GM12878 (cell line): ENCODE results near the gene NFAM1.

Experiments
- CBX5 ChIP-seq: sonication (generic); IDR thresholded peaks from 2 replicates; pipeline ENCODE4 v1.6.1; 2016; ENCODE audit warnings: low read depth, moderate library complexity, mild to moderate bottlenecking, inconsistent platforms
- CREM ChIP-seq: IDR thresholded peaks from 2 replicates; pipeline ENCODE4 v1.6.1; 2014; ENCODE audit warnings: antibody characterized with exemption, low read depth
- EGR1 ChIP-seq, 2 experiments: IDR thresholded peaks; 1 replicate in 1 of 2; 2 replicates in 1 of 2; pipeline ENCODE4 v1.6.1; 2011 to 2012; ENCODE audit warnings: low read depth in 2 of 2, low read length in 2 of 2, borderline replicate concordance in 1 of 2, mild to moderate bottlenecking in 1 of 2, moderate library complexity in 1 of 2
- JUND ChIP-seq: IDR thresholded peaks from 2 replicates; pipeline ENCODE4 v1.6.1; 2012; ENCODE audit warnings: low read depth, mild to moderate bottlenecking, low read length, improper control_type of control experiment, moderate library complexity
- MYC ChIP-seq: IDR thresholded peaks from 2 replicates; pipeline ENCODE4 v1.6.1; 2011; ENCODE audit warnings: mild to moderate bottlenecking, low read length, moderate library complexity, inconsistent platforms; ENCODE audit not compliant: insufficient read depth, insufficient replicate concordance, insufficient read length, severe bottlenecking
- SRF ChIP-seq, 2 experiments: IDR thresholded peaks; 2 replicates each; pipeline ENCODE4 v1.6.1; 2011; ENCODE audit warnings: low read depth in 2 of 2, low read length in 2 of 2, mild to moderate bottlenecking in 1 of 2, moderate library complexity in 1 of 2
- TF ChIP-seq, protein P1 (sequence below), 3 experiments: IDR thresholded peaks in 2 of 3; conservative IDR thresholded peaks in 1 of 3; 2 replicates each; pipeline ENCODE4 v1.5.1; 2011; ENCODE audit warnings: low read depth in 3 of 3, low read length in 3 of 3, mild to moderate bottlenecking in 3 of 3, control low read depth in 2 of 3, moderate library complexity in 2 of 3, inconsistent platforms in 1 of 3, mixed read lengths in 1 of 3; ENCODE audit not compliant: control insufficient read depth in 2 of 3, insufficient read depth in 1 of 3; ENCODE audit errors: extremely low read depth in 1 of 3
- TF ChIP-seq, protein P2 (sequence below): IDR thresholded peaks from 2 replicates; pipeline ENCODE4 v1.6.1; 2012; ENCODE audit warnings: low read depth, low read length, improper control_type of control experiment
- TF ChIP-seq, protein P3 (sequence below): IDR thresholded peaks from 2 replicates; pipeline ENCODE4 v1.6.1; 2011; ENCODE audit warnings: mild to moderate bottlenecking, low read depth, low read length, moderate library complexity; ENCODE audit not compliant: insufficient replicate concordance
- TF ChIP-seq, protein P4 (sequence below): IDR thresholded peaks from 2 replicates; pipeline ENCODE4 v1.6.1; 2012; ENCODE audit warnings: mild to moderate bottlenecking, low read depth, low read length
- TF ChIP-seq, protein P5 (sequence below): fragments of 450-650 bp; IDR thresholded peaks from 2 replicates; pipeline ENCODE4 v1.6.1; 2017; ENCODE audit warnings: mild to moderate bottlenecking
- TF ChIP-seq, protein P6 (sequence below): fragments of 450-650 bp; IDR thresholded peaks from 2 replicates; pipeline ENCODE4 v1.6.1; 2017; ENCODE audit warnings: mild to moderate bottlenecking, moderate library complexity

DNA sequence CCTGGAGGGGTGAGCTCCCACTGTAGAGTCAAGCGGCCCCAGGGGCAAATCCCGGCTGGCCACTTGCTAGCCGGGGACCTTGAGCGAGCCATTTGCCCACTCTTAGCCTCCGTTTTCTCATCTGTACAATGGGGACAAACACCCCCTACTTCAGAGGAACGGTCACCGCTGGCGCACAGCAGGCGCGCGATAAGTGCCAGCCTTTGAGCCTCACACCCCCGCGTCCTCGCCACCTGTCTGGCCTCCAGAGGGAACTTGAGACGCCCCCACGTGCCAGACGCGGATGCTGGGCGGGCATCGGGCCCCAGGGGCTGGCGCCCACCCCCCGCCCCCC is 89.1 kb downstream of the NFAM1 start:
- TF ChIP-seq CBX5 = no peak
- no peak for TF ChIP-seq MYC
- TF ChIP-seq CREM = no peak
- TF ChIP-seq, protein P1, sequence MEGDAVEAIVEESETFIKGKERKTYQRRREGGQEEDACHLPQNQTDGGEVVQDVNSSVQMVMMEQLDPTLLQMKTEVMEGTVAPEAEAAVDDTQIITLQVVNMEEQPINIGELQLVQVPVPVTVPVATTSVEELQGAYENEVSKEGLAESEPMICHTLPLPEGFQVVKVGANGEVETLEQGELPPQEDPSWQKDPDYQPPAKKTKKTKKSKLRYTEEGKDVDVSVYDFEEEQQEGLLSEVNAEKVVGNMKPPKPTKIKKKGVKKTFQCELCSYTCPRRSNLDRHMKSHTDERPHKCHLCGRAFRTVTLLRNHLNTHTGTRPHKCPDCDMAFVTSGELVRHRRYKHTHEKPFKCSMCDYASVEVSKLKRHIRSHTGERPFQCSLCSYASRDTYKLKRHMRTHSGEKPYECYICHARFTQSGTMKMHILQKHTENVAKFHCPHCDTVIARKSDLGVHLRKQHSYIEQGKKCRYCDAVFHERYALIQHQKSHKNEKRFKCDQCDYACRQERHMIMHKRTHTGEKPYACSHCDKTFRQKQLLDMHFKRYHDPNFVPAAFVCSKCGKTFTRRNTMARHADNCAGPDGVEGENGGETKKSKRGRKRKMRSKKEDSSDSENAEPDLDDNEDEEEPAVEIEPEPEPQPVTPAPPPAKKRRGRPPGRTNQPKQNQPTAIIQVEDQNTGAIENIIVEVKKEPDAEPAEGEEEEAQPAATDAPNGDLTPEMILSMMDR (IDR thresholded peaks at IDR 0.05 in 2 of 3, conservative IDR thresholded peaks at IDR 0.05 in 1 of 3; ENCODE audit: control insufficient read depth in 2 of 3, extremely low read depth in 1 of 3, insufficient read depth in 1 of 3, low read depth in 3 of 3, low read length in 3 of 3) = no peak
- TF ChIP-seq, protein P2, sequence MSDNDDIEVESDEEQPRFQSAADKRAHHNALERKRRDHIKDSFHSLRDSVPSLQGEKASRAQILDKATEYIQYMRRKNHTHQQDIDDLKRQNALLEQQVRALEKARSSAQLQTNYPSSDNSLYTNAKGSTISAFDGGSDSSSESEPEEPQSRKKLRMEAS = no peak
- no peak for TF ChIP-seq JUND
- TF ChIP-seq, protein P3, sequence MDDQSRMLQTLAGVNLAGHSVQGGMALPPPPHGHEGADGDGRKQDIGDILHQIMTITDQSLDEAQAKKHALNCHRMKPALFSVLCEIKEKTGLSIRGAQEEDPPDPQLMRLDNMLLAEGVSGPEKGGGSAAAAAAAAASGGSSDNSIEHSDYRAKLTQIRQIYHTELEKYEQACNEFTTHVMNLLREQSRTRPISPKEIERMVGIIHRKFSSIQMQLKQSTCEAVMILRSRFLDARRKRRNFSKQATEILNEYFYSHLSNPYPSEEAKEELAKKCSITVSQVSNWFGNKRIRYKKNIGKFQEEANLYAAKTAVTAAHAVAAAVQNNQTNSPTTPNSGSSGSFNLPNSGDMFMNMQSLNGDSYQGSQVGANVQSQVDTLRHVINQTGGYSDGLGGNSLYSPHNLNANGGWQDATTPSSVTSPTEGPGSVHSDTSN = no peak
- TF ChIP-seq SRF (IDR thresholded peaks at IDR 0.05; ENCODE audit: low read depth in 2 of 2, low read length in 2 of 2) = no peak
- TF ChIP-seq, protein P4, sequence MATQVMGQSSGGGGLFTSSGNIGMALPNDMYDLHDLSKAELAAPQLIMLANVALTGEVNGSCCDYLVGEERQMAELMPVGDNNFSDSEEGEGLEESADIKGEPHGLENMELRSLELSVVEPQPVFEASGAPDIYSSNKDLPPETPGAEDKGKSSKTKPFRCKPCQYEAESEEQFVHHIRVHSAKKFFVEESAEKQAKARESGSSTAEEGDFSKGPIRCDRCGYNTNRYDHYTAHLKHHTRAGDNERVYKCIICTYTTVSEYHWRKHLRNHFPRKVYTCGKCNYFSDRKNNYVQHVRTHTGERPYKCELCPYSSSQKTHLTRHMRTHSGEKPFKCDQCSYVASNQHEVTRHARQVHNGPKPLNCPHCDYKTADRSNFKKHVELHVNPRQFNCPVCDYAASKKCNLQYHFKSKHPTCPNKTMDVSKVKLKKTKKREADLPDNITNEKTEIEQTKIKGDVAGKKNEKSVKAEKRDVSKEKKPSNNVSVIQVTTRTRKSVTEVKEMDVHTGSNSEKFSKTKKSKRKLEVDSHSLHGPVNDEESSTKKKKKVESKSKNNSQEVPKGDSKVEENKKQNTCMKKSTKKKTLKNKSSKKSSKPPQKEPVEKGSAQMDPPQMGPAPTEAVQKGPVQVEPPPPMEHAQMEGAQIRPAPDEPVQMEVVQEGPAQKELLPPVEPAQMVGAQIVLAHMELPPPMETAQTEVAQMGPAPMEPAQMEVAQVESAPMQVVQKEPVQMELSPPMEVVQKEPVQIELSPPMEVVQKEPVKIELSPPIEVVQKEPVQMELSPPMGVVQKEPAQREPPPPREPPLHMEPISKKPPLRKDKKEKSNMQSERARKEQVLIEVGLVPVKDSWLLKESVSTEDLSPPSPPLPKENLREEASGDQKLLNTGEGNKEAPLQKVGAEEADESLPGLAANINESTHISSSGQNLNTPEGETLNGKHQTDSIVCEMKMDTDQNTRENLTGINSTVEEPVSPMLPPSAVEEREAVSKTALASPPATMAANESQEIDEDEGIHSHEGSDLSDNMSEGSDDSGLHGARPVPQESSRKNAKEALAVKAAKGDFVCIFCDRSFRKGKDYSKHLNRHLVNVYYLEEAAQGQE = no peak
- TF ChIP-seq, protein P5, sequence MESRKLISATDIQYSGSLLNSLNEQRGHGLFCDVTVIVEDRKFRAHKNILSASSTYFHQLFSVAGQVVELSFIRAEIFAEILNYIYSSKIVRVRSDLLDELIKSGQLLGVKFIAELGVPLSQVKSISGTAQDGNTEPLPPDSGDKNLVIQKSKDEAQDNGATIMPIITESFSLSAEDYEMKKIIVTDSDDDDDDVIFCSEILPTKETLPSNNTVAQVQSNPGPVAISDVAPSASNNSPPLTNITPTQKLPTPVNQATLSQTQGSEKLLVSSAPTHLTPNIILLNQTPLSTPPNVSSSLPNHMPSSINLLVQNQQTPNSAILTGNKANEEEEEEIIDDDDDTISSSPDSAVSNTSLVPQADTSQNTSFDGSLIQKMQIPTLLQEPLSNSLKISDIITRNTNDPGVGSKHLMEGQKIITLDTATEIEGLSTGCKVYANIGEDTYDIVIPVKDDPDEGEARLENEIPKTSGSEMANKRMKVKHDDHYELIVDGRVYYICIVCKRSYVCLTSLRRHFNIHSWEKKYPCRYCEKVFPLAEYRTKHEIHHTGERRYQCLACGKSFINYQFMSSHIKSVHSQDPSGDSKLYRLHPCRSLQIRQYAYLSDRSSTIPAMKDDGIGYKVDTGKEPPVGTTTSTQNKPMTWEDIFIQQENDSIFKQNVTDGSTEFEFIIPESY = no peak
- TF ChIP-seq EGR1 (IDR thresholded peaks at IDR 0.05; ENCODE audit: borderline replicate concordance in 1 of 2, low read depth in 2 of 2, low read length in 2 of 2) = no peak
- TF ChIP-seq, protein P6, sequence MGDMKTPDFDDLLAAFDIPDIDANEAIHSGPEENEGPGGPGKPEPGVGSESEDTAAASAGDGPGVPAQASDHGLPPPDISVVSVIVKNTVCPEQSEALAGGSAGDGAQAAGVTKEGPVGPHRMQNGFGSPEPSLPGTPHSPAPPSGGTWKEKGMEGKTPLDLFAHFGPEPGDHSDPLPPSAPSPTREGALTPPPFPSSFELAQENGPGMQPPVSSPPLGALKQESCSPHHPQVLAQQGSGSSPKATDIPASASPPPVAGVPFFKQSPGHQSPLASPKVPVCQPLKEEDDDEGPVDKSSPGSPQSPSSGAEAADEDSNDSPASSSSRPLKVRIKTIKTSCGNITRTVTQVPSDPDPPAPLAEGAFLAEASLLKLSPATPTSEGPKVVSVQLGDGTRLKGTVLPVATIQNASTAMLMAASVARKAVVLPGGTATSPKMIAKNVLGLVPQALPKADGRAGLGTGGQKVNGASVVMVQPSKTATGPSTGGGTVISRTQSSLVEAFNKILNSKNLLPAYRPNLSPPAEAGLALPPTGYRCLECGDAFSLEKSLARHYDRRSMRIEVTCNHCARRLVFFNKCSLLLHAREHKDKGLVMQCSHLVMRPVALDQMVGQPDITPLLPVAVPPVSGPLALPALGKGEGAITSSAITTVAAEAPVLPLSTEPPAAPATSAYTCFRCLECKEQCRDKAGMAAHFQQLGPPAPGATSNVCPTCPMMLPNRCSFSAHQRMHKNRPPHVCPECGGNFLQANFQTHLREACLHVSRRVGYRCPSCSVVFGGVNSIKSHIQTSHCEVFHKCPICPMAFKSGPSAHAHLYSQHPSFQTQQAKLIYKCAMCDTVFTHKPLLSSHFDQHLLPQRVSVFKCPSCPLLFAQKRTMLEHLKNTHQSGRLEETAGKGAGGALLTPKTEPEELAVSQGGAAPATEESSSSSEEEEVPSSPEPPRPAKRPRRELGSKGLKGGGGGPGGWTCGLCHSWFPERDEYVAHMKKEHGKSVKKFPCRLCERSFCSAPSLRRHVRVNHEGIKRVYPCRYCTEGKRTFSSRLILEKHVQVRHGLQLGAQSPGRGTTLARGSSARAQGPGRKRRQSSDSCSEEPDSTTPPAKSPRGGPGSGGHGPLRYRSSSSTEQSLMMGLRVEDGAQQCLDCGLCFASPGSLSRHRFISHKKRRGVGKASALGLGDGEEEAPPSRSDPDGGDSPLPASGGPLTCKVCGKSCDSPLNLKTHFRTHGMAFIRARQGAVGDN = no peak
